ENCODE measurements around the gene MRPL18. TPM values are rescaled to one million over a fixed set of nuclear protein-coding genes. Genes with fewer than 3 reads are reported as not detected.

MRPL18 gene
- total and polyA plus RNA-seq, 9 of the 15 experiments (the other 6 are each of a cell fraction or from before 2014, with no cell fraction given) = 149 to 456 (median 196) TPM

DNA sequence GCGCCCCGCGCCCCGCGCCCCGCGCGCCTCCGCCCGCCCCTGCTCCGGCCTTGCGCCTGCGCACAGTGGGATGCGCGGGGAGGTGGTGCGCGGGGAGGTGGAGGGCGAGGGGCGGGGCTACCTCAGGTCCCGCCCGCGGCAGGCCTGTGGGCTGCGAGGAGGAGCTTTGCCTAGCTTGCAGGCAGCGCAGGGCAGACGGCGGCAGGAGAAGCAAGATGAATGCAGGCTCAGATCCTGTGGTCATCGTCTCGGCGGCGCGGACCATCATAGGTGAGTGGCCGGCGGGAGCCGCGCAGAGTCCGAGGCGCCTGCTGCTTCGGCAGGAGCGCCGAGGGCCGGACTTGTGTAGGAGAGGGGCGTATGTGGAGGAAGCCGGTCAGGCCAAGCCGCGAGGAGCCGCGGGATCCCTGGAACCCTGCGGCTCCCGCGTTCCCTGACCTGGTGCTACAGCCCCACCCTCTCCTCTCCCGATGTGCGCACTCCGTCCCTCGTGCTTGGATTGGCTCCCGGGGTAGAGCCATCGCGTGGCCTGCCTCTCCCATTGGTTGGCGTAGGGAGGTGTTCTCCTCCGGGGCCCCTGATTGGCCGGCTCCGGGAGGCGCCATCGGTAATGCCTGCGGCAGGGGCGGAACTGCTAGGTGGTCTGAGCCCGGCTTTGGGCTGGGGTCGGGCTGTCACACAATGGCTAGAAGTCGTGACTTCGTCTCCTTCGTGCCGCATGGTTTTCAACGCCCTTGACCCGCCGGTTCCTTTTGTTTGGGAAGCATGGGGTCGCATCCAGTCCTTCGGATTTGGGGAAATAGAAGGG, 28.2 kb upstream of the MRPL18 start, which contains the start of gene ACAT2 (continued):
- TF ChIP-seq ZBTB40 (IDR thresholded peaks at IDR 0.05) (peak; percentile 5; the same call in 1 of the 2 replicates), ZBTB40 (CRISPR knock-in tag; IDR thresholded peaks at IDR 0.05) (no peak), MTA1 (IDR thresholded peaks at IDR 0.05; ENCODE audit: borderline replicate concordance) (no peak), XRCC3 (IDR thresholded peaks at IDR 0.05) (no peak), ZNF431 (CRISPR knock-in tag; IDR thresholded peaks at IDR 0.05) (no peak), SAP30 (IDR thresholded peaks at IDR 0.05; ENCODE audit: borderline replicate concordance, insufficient read depth, low read depth, low read length, poor library complexity, severe bottlenecking) (peak; percentile 65), NR2C1 (IDR thresholded peaks at IDR 0.05) (no peak), NR2C1 (tag; IDR thresholded peaks at IDR 0.05) (no peak), MYBL2 (IDR thresholded peaks at IDR 0.05; ENCODE audit: low read depth) (no peak), MYBL2 (CRISPR knock-in tag; IDR thresholded peaks at IDR 0.05; ENCODE audit: borderline replicate concordance) (no peak), PRDM10 (IDR thresholded peaks at IDR 0.05; ENCODE audit: partially characterized antibody) (peak; percentile 98), RBM39 (optimal IDR thresholded peaks at IDR 0.05; ENCODE audit: low read depth, low read length) (no peak)
- TF ChIP-seq, protein P1, sequence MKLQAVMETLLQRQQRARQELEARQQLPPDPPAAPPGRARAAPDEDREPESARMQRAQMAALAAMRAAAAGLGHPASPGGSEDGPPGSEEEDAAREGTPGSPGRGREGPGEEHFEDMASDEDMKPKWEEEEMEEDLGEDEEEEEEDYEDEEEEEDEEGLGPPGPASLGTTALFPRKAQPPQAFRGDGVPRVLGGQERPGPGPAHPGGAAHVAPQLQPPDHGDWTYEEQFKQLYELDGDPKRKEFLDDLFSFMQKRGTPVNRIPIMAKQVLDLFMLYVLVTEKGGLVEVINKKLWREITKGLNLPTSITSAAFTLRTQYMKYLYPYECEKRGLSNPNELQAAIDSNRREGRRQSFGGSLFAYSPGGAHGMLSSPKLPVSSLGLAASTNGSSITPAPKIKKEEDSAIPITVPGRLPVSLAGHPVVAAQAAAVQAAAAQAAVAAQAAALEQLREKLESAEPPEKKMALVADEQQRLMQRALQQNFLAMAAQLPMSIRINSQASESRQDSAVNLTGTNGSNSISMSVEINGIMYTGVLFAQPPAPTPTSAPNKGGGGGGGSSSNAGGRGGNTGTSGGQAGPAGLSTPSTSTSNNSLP (IDR thresholded peaks at IDR 0.05; ENCODE audit: borderline replicate concordance, low read depth, low read length) = no peak

All from K562 (cell line).